ENCODE data around the gene PPFIA2.

DNA sequence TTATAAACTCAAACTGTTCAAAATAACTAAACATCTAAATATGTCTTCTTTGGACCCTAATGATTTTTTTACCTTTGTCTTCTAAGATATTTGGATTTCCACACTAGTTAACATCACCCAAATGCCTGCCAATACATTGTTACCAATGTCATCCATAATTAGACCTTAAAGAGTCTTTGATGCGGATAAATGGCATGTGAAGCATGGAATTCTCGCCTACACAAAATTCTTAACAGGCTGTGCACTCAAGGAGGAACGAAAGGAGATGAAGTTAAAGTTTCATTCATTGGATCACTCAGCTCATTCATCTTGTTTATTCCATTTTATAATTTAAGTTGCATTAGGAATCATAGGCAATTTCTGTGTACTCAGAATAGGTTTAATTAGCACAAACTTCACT is 461.5 kb downstream of the PPFIA2 start:
- TF ChIP-seq POLR2A (IDR thresholded peaks at IDR 0.05; ENCODE audit: low read depth) (no peak), POLR2AphosphoS5 (IDR thresholded peaks at IDR 0.05) (no peak)
- TF ChIP-seq, protein P1, sequence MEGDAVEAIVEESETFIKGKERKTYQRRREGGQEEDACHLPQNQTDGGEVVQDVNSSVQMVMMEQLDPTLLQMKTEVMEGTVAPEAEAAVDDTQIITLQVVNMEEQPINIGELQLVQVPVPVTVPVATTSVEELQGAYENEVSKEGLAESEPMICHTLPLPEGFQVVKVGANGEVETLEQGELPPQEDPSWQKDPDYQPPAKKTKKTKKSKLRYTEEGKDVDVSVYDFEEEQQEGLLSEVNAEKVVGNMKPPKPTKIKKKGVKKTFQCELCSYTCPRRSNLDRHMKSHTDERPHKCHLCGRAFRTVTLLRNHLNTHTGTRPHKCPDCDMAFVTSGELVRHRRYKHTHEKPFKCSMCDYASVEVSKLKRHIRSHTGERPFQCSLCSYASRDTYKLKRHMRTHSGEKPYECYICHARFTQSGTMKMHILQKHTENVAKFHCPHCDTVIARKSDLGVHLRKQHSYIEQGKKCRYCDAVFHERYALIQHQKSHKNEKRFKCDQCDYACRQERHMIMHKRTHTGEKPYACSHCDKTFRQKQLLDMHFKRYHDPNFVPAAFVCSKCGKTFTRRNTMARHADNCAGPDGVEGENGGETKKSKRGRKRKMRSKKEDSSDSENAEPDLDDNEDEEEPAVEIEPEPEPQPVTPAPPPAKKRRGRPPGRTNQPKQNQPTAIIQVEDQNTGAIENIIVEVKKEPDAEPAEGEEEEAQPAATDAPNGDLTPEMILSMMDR (IDR thresholded peaks at IDR 0.05) = no peak

All from esophagus muscularis mucosa (tissue), 3 donors.